Mucosa of rectum (tissue), 2 donors: ENCODE measurements around the gene TTC23L.

Experiments
- H3K27ac ChIP-seq, 2 donors: one replicate each; pipeline ENCODE4 v1.7.0; 2013; ENCODE audit warnings: inconsistent platforms in 2 of 2, low read depth in 2 of 2, low read length in 2 of 2
- H3K27me3 ChIP-seq, 2 donors: one replicate each; pipeline ENCODE4 v1.7.0; 2013; ENCODE audit warnings: low read length in 2 of 2; ENCODE audit not compliant: control insufficient read depth in 2 of 2, insufficient read depth in 2 of 2
- H3K36me3 ChIP-seq, 2 donors: one replicate each; pipeline ENCODE4 v1.7.0; 2013; ENCODE audit warnings: low read length in 2 of 2; ENCODE audit not compliant: control insufficient read depth in 2 of 2, insufficient read depth in 2 of 2
- H3K4me1 ChIP-seq, 2 donors: one replicate each; pipeline ENCODE4 v1.7.0; 2013; ENCODE audit warnings: low read length in 2 of 2, mild to moderate bottlenecking in 1 of 2; ENCODE audit not compliant: control insufficient read depth in 2 of 2, insufficient read depth in 2 of 2
- H3K4me3 ChIP-seq, 2 donors: one replicate each; pipeline ENCODE4 v1.7.0; 2013; ENCODE audit warnings: low read length in 2 of 2
- H3K9ac ChIP-seq, 2 donors: one replicate each; pipeline ENCODE4 v1.7.0; 2013; ENCODE audit warnings: low read length in 2 of 2, low read depth in 1 of 2, mild to moderate bottlenecking in 1 of 2
- H3K9me3 ChIP-seq, 2 donors: one replicate each; pipeline ENCODE4 v1.7.0; 2013; ENCODE audit warnings: low read length in 2 of 2; ENCODE audit not compliant: control insufficient read depth in 2 of 2
- donor health status: healthy.
- donor health status: Normal muscosa, but diverticular disease.

Gene TTC23L

DNA sequence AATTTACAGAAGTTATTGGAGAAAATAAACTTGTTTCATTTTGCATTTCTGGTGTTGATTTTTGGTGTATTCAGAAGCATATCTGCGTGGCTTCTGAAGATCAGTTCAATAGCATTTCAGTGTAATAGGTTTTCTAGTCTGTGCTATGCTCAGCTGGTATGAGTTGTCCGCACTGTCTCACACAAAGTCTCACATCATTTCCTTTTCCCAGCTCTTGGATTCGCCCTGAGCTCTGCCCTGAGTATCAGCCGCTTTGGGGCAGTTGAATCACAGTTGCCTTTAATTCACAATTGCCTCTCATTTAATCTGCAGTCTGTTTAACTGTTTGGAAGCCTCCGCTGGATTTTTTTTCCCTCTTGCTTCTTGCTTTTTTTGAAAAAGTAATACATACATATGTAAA, 6.4 kb upstream of the TTC23L start:
- H3K36me3 ChIP-seq: no peaks in the 10 kb centered on the region
- no peak overlapping the region for H3K27ac ChIP-seq
- no peak overlapping the region for H3K9ac ChIP-seq
- no peaks in the 10 kb centered on the region for H3K27me3 ChIP-seq
- H3K9me3 ChIP-seq: no peaks in the 10 kb centered on the region
- H3K4me3 ChIP-seq: no peak overlapping the region
- H3K4me1 ChIP-seq: no peaks in the 10 kb centered on the region

DNA sequence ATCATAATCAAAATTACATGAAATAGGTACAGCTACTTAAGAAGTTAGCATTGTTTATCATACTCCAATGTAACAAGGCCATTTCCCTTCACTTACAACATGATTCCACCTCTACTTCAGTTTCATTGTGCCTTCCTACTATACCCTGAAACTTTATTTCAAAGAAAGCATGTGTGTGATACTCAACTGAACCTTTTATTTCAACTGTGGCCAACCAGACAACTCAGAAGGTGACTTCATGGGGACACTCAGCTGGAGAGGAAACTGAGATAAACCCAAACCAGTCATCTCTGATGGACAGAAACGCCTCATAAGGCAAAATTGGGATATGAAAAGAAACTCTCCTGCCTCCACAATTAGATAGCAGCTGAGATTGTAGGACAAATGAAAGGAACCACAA, 5.9 kb upstream of the TTC23L start:
- H3K9ac ChIP-seq: no peak overlapping the region
- no peaks in the 10 kb centered on the region for H3K9me3 ChIP-seq
- H3K4me1 ChIP-seq: no peaks in the 10 kb centered on the region
- no peak overlapping the region for H3K27ac ChIP-seq
- H3K27me3 ChIP-seq: no peaks in the 10 kb centered on the region
- no peak overlapping the region for H3K4me3 ChIP-seq
- no peaks in the 10 kb centered on the region for H3K36me3 ChIP-seq

DNA sequence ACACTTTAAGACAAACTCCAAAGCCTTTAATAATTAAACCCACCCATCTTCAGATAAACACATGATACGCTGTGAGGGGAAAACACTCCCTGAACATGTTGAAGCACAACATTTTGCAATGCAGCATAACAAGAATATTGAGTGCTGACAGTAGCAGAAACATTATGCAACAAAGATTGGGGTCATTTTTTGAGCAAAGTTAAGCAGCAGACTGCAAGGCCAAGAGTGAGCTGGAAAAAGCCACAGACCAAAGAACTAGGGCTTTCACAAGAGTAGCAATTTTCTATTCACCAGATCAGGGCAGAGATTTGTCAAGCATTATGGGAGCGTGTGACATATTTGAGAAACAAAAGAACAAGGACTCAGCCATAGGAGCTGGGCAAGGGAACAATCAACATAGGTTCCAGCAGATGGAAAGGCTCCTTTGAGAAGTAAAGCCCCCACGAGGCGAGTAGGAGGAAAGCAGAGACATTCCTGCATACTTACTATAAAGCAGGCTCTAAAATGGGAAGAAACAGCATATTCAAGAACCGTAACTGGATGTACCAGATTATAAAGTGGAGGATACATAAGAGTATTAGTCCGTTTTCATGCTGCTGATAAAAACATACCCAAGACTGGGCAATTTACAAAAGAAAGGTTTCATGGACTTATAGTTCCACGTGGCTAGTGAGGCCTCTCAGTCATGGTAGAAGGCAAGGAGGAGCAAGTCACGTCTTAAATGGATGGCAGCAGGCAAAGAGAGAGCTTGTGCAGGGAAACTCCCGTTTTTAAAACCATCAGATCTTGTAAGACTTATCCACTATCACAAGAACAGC, 4.8 kb upstream of the TTC23L start:
- H3K9ac ChIP-seq: no peak overlapping the region
- H3K4me3 ChIP-seq: no peak overlapping the region
- H3K9me3 ChIP-seq: no peaks in the 10 kb centered on the region
- H3K27me3 ChIP-seq: no peaks in the 10 kb centered on the region
- peaks cover 0 to 4% of the 10 kb centered on the region in 2 donors for H3K4me1 ChIP-seq
- no peak overlapping the region for H3K27ac ChIP-seq
- H3K36me3 ChIP-seq: no peaks in the 10 kb centered on the region

DNA sequence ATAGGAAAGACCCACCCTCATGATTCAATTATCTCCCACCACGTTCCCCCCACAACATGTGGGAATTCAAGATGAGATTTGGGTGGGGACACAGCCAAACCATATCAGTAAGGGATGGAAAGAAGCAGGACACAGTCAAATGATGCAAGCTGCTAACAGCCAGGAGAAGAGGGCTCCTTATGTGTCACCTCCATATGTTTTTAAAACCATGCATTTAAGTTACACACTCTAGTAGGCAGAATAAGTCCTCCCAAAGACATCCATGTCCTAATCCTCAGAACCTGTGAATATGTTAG, 4.2 kb upstream of the TTC23L start:
- Histone ChIP-seq H3K9me3 (no peaks in the 10 kb centered on the region), H3K27ac (no peak overlapping the region), H3K9ac (no peak overlapping the region)

DNA sequence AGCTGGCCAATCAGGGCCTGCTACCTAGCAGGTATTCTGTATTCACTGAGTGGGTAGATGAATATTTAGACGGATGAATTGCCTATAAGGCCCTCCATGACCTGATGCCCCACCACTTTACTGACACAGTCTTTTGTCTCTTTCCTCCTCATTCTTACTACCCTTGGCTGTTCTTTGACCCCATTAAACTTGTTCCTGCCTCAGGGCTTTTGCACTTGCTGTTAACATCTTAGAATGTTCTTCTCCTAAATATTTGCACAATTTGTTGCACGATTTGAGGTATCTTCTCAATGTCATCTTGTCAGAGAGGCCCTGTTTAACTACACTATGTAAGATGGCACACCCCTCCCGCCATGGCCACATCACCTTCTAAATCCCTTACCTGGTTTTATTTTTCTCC, 3.3 kb upstream of the TTC23L start:
- no peaks in the 10 kb centered on the region for H3K27me3 ChIP-seq
- H3K9me3 ChIP-seq: no peaks in the 10 kb centered on the region
- no peak overlapping the region for H3K27ac ChIP-seq
- H3K4me1 ChIP-seq: peaks cover 0 to 8% of the 10 kb centered on the region in 2 donors
- no peak overlapping the region for H3K4me3 ChIP-seq
- no peak overlapping the region for H3K9ac ChIP-seq
- no peaks in the 10 kb centered on the region for H3K36me3 ChIP-seq

More for the DNA sequence above, 4.2 kb upstream of the TTC23L start:
- Histone ChIP-seq H3K4me3 (no peak overlapping the region), H3K36me3 (no peaks in the 10 kb centered on the region), H3K4me1 (peaks cover 0 to 8% of the 10 kb centered on the region in 2 donors), H3K27me3 (no peaks in the 10 kb centered on the region)

DNA sequence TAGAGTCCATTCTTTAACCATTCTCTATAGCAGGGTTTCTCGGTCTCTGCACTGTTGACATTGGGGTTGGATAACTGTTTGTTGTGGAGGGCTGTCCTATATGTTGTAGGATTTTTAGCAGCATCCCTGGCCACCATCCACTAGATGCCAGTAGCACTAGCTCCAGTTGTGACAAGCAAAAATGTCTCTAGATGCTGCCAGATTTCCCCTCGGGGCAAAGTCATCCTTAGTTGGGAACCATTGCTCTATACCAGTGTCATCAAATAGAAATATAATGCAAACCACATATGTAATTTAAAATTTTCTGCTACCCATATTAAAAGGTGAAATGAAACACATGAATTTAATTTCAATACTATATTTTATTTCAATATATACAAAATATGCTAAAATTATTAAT, 2.9 kb downstream of the TTC23L start:
- H3K27ac ChIP-seq: no peak overlapping the region
- no peaks in the 10 kb centered on the region for H3K36me3 ChIP-seq
- H3K4me1 ChIP-seq: peaks cover 0 to 8% of the 10 kb centered on the region in 2 donors
- no peaks in the 10 kb centered on the region for H3K9me3 ChIP-seq
- no peak overlapping the region for H3K4me3 ChIP-seq
- no peaks in the 10 kb centered on the region for H3K27me3 ChIP-seq
- H3K9ac ChIP-seq: no peak overlapping the region

DNA sequence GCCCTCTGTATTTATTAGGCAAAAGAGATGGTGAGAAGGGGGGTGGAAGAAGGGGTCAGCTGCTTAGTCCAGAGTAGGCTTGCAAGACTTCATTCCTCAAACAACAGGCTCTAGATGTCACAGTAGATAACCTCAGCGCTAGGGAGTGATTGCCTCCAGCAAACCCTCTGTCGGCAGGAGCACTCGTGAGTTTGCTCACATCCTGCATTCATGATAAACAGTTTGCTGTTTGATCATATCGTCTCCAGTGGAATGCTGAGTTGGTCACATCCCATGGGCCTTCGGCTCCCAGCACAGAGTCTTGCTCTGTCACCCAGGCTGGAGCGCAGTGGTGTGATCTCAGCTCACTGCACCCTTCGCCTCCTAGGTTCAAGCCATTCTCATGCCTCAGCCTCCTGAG, 3.6 kb downstream of the TTC23L start:
- peaks cover 0 to 8% of the 10 kb centered on the region in 2 donors for H3K4me1 ChIP-seq
- H3K27ac ChIP-seq: no peak overlapping the region
- H3K36me3 ChIP-seq: no peaks in the 10 kb centered on the region
- H3K4me3 ChIP-seq: no peak overlapping the region
- H3K27me3 ChIP-seq: no peaks in the 10 kb centered on the region
- no peak overlapping the region for H3K9ac ChIP-seq
- no peaks in the 10 kb centered on the region for H3K9me3 ChIP-seq

DNA sequence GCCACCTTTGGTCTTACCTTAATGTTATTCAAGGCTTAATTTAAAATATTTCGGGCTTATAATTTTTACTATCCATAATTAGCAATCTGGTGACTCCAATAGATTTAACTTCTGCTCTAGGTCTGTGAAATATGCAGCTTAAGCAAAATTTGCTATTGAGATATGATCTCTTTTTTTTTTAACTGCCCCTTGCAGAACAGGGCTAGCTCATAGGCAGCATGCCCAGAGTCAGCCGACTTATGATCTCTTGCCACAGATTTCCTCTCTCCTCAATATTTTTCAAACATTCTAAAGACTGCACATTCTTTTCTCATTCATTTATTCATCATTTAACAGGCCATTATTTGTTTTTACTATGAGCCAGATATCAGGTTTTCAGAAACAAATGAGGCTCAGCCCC, 4.5 kb downstream of the TTC23L start:
- peaks cover 0 to 8% of the 10 kb centered on the region in 2 donors for H3K4me1 ChIP-seq
- H3K9ac ChIP-seq: no peak overlapping the region
- no peaks in the 10 kb centered on the region for H3K9me3 ChIP-seq
- no peak overlapping the region for H3K4me3 ChIP-seq
- H3K36me3 ChIP-seq: no peaks in the 10 kb centered on the region
- no peaks in the 10 kb centered on the region for H3K27me3 ChIP-seq
- no peak overlapping the region for H3K27ac ChIP-seq

DNA sequence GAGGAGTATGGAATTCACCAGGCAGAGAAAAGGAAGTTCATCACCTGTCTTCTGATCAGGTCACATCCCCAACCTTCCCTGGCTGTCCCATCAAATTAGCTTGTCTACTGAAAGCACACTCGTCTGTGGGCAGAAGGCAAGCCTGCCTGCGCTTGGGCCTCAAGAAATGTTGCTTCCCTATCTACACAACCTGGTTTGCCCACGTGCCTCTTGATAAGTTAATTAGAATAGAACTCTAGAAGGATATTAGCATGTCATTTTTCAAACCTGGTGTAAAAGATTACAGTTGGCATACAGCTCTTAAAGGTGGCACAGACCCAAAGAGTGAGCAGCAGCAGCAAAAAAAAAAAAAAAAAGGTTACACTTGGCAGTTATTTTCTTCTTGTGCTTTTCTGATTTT, 5.1 kb downstream of the TTC23L start:
- Histone ChIP-seq H3K4me3 (no peak overlapping the region), H3K36me3 (no peaks in the 10 kb centered on the region), H3K9ac (no peak overlapping the region), H3K27me3 (no peaks in the 10 kb centered on the region), H3K27ac (no peak overlapping the region), H3K9me3 (no peaks in the 10 kb centered on the region), H3K4me1 (peaks cover 0 to 5% of the 10 kb centered on the region in 2 donors)

DNA sequence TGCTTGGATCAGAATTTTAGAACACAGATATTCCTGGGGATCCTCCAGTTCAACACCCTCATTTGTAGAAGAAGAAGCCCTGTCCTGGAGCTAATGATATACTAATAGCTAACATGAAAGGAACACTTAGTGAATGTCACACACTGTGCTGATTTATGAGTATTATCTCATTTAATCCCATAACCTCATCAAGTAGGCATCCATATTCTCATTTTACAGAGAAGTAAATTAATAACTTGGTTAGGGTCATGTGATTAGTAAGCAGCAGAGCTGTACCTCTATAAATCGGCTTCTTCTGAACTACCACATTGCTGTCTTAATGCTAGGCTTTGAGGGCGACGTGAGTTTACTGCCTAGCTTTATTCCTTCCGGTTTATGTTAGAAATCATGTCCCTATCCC, 6.0 kb downstream of the TTC23L start:
- Histone ChIP-seq H3K4me3 (no peak overlapping the region), H3K27me3 (no peaks in the 10 kb centered on the region), H3K27ac (no peak overlapping the region), H3K9me3 (no peaks in the 10 kb centered on the region), H3K36me3 (no peaks in the 10 kb centered on the region), H3K9ac (no peak overlapping the region), H3K4me1 (no peaks in the 10 kb centered on the region)

DNA sequence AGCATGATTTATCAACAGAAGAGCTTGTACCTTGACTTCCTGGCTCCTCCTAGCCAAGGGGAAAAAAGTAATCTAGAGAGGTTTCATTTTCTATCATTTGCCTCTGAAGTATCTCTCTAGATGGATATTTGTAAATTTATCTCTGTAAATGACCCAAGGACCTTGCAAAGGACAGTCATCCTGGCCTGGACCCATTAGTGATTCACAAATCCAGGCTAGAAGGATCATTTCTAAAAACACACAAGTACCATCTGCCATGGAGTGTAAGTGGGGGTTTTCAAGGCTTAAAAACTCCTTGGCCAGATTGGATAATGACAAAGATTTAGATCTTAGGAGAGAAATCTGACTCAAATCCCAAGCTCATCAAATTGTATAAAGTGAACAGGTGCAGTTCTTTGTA, 8.1 kb downstream of the TTC23L start:
- H3K36me3 ChIP-seq: no peaks in the 10 kb centered on the region

More for the DNA sequence above, 8.1 kb downstream of the TTC23L start:
- Histone ChIP-seq H3K4me3 (no peak overlapping the region), H3K4me1 (no peaks in the 10 kb centered on the region), H3K9ac (no peak overlapping the region), H3K9me3 (no peaks in the 10 kb centered on the region), H3K27me3 (no peaks in the 10 kb centered on the region), H3K27ac (no peak overlapping the region)
